Esophagus squamous epithelium (tissue), 5 donors: ENCODE measurements around the gene MMADHC. TPM values are rescaled to one million over a fixed set of nuclear protein-coding genes. Genes with fewer than 3 reads are reported as not detected.

Source experiments
- DNase-seq: peaks from one replicate; lab custom pipeline; 2025; lab: John Stamatoyannopoulos, UW
- H3K27ac ChIP-seq, 4 donors: fragments of 200-600 bp; sonication (generic); one replicate each; pipeline ENCODE4 v1.5.1; 2016 to 2019; ENCODE audit warnings: mild to moderate bottlenecking in 1 of 4
- H3K27me3 ChIP-seq, 4 donors: fragments of 200-600 bp; sonication (generic); 1 replicate in 3 of 4; 2 replicates in 1 of 4; pipeline versions ENCODE4 v1.5.1 to v1.6.0; 2017 to 2021; ENCODE audit warnings: antibody characterized with exemption in 1 of 4
- H3K36me3 ChIP-seq, 3 donors: fragments of 200-600 bp; sonication (generic); one replicate each; pipeline ENCODE4 v1.5.1; 2016 to 2019
- H3K4me1 ChIP-seq, 3 donors: fragments of 200-600 bp; sonication (generic); one replicate each; pipeline ENCODE4 v1.5.1; 2017 to 2019
- H3K4me3 ChIP-seq, 4 donors: fragments of 200-600 bp; sonication (generic); 1 replicate in 3 of 4; 2 replicates in 1 of 4; pipeline ENCODE4 v1.5.1; 2016 to 2019; ENCODE audit warnings: mild to moderate bottlenecking in 2 of 4, moderate library complexity in 1 of 4
- H3K9me3 ChIP-seq, 3 donors: fragments of 200-600 bp; sonication (generic); one replicate each; pipeline ENCODE4 v1.5.1; 2016 to 2019
- CTCF ChIP-seq, 6 experiments: fragments of 450-650 bp in 4 of 6; fragments of 200-600 bp in 2 of 6; sonication (generic) in 2 of 6; IDR thresholded peaks; one replicate each; pipeline ENCODE4 v1.5.1; 2016 to 2019; ENCODE audit warnings: antibody characterized with exemption in 6 of 6, mild to moderate bottlenecking in 4 of 6, moderate library complexity in 4 of 6
- POLR2A ChIP-seq, 4 donors: fragments of 450-650 bp; IDR thresholded peaks; one replicate each; pipeline ENCODE4 v1.6.1; 2017; ENCODE audit warnings: antibody characterized with exemption in 4 of 4, mild to moderate bottlenecking in 4 of 4, moderate library complexity in 3 of 4
- WGBS, 2 donors: methylation state at CpG; one replicate each; pipeline ENCODE4 v1.1.5; 2018; 5-methylcytosine and 5-hydroxymethylcytosine counted together
- intact Hi-C: fragments of 100-400 bp; cut with DNase I; formaldehyde crosslinking; loops from one replicate; pipeline ENCODE4 v1.15.0; 2022
- total RNA-seq, 4 donors: library from RNA; depleted of rRNA; stranded (reverse); fragments of >200 nt; gene quantifications; one replicate each; pipeline ENCODE4 v1.1.0, GENCODE V29; 2016
- donor health status: DM: yes; HTN: yes; CAD: no.

MMADHC gene
- total RNA-seq, 4 donors from 2014 or later = 71.9 to 134 (median 110) TPM

- H3K27me3 ChIP-seq = no peaks in the 10 kb centered on the region
- WGBS, 2 donors = 75 to 78% methylated on average over 5 of the region's 5 CpGs
Observed at GRCh38 chr2:149564983-149565382, 22.6 kb downstream of the MMADHC start.

GRCh38 chr2:149564097-149564496 is 23.5 kb downstream of the MMADHC start:
- H3K9me3 ChIP-seq = no peaks in the 10 kb centered on the region
- no peak overlapping the region for H3K27ac ChIP-seq
- H3K4me3 ChIP-seq = no peak overlapping the region
- DNase-seq = no peak
- peaks cover 0 to 3% (median 0%) of the 10 kb centered on the region in 3 donors for H3K4me1 ChIP-seq
- peaks cover 0 to 40% (median 0%) of the 10 kb centered on the region in 3 donors for H3K36me3 ChIP-seq
- intact Hi-C loops = no loop called here
- TF ChIP-seq POLR2A (IDR thresholded peaks at IDR 0.05) = no peak
- no peak for TF ChIP-seq CTCF (IDR thresholded peaks at IDR 0.05)
- 27 to 30% methylated on average over 1 of the region's 1 CpG for WGBS, 2 donors
- no peaks in the 10 kb centered on the region for H3K27me3 ChIP-seq

More at GRCh38 chr2:149564983-149565382, 22.6 kb downstream of the MMADHC start:
- intact Hi-C loops = no loop called here
- Histone ChIP-seq H3K4me3 (no peak overlapping the region), H3K4me1 (peaks cover 0 to 3% (median 0%) of the 10 kb centered on the region in 3 donors), H3K9me3 (no peaks in the 10 kb centered on the region), H3K27ac (no peak overlapping the region), H3K36me3 (peaks cover 0 to 49% (median 2%) of the 10 kb centered on the region in 3 donors)
- no peak for TF ChIP-seq CTCF (IDR thresholded peaks at IDR 0.05)
- no peak for TF ChIP-seq POLR2A (IDR thresholded peaks at IDR 0.05)
- DNase-seq = no peak

- H3K27ac ChIP-seq = no peak overlapping the region
- peaks cover 0 to 3% (median 0%) of the 10 kb centered on the region in 3 donors for H3K4me1 ChIP-seq
- H3K36me3 ChIP-seq = peaks cover 0 to 22% (median 0%) of the 10 kb centered on the region in 3 donors
- no peak for DNase-seq
- H3K27me3 ChIP-seq = no peaks in the 10 kb centered on the region
- no peak overlapping the region for H3K4me3 ChIP-seq
- H3K9me3 ChIP-seq = no peaks in the 10 kb centered on the region
- intact Hi-C loops = no loop called here
- TF ChIP-seq CTCF (IDR thresholded peaks at IDR 0.05) = no peak
- TF ChIP-seq POLR2A (IDR thresholded peaks at IDR 0.05) = no peak
- 14 to 48% methylated on average over 2 of the region's 2 CpGs for WGBS, 2 donors
Observed at GRCh38 chr2:149562324-149562723, 25.3 kb downstream of the MMADHC start.

- intact Hi-C loops = no loop called here
- no peak for DNase-seq
- TF ChIP-seq CTCF (IDR thresholded peaks at IDR 0.05) = peak; percentile 75 to 93 (median 90)
- no peak for TF ChIP-seq POLR2A (IDR thresholded peaks at IDR 0.05)
Observed at GRCh38 chr2:149561309-149561926, 26.2 kb downstream of the MMADHC start.

GRCh38 chr2:149559341-149560068 is 28.1 kb downstream of the MMADHC start:
- Histone ChIP-seq H3K27ac (no peak overlapping the region), H3K9me3 (no peaks in the 10 kb centered on the region), H3K4me1 (peaks cover 0 to 3% (median 0%) of the 10 kb centered on the region in 3 donors), H3K27me3 (no peaks in the 10 kb centered on the region), H3K36me3 (no peaks in the 10 kb centered on the region), H3K4me3 (no peak overlapping the region)
- no peak for TF ChIP-seq CTCF (IDR thresholded peaks at IDR 0.05)
- TF ChIP-seq POLR2A (IDR thresholded peaks at IDR 0.05) = no peak
- no peak for DNase-seq
- intact Hi-C loops = loop anchor here (5.0 kb wide), 1 partner anchor 542 kb away; no protein-coding TSS in a partner anchor
- 83 to 89% methylated on average over 5 of the region's 5 CpGs for WGBS, 2 donors

More at GRCh38 chr2:149561309-149561926, 26.2 kb downstream of the MMADHC start:
- peaks cover 0 to 3% (median 0%) of the 10 kb centered on the region in 3 donors for H3K4me1 ChIP-seq
- no peak overlapping the region for H3K4me3 ChIP-seq
- peaks cover 0 to 13% (median 0%) of the 10 kb centered on the region in 3 donors for H3K36me3 ChIP-seq
- H3K9me3 ChIP-seq = no peaks in the 10 kb centered on the region
- no peaks in the 10 kb centered on the region for H3K27me3 ChIP-seq
- no peak overlapping the region for H3K27ac ChIP-seq
